NCI-H1092 treated with DMSO at 0.1 percent for 48 hours (cell line): ENCODE data around the gene FNDC1.

ENCODE experiments used
- DNase-seq: peaks from one replicate; lab custom pipeline; 2025; lab: John Stamatoyannopoulos, UW

Gene FNDC1

GRCh38 chr6:159309723-159310122 is 140.5 kb downstream of the FNDC1 start:
- no peak for DNase-seq

- no peak for DNase-seq
Observed at GRCh38 chr6:159311618-159312017, 142.4 kb downstream of the FNDC1 start.

DNA sequence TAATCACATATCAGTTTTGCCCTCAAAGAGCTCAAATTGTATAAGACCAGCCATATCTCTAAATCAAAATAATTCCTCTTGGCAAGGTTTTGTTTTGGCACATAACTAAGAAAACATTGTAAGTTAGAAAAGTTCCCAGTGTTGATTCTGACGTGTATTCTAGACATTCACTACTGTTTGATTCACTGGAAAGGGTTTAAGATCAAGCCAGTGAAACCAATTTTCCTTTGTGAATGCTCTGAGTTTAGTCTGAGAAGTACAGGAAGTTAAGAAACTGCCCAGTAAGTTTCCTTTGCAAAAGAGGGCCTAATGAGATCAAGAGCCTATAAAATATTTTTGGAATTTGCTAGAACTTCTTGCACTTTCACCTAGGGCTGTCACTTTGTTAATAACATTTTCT is 143.0 kb downstream of the FNDC1 start:
- no peak for DNase-seq

- no peak for DNase-seq
Observed at GRCh38 chr6:159313018-159313417, 143.8 kb downstream of the FNDC1 start.

DNA sequence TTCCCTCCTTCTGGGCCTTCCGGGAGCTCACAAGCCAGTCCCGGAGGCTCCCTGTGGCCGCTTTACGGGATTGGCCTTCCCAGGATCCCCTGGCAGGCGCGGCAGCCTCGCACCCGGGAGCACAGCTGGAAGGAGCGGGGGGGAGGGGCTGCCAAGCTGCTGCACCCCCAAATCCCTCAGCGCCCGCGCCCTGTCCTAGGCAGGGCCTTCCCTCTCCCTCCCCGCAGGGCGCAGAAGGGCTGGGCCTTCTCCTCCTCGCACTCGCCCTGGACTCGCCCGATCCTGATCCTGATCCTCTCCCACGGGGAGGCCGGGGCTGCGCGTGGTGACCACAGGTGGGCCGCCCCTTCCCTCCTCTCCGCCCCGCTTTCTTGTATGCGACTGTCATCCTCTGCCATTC is 146.4 kb downstream of the FNDC1 start:
- DNase-seq = no peak

DNA sequence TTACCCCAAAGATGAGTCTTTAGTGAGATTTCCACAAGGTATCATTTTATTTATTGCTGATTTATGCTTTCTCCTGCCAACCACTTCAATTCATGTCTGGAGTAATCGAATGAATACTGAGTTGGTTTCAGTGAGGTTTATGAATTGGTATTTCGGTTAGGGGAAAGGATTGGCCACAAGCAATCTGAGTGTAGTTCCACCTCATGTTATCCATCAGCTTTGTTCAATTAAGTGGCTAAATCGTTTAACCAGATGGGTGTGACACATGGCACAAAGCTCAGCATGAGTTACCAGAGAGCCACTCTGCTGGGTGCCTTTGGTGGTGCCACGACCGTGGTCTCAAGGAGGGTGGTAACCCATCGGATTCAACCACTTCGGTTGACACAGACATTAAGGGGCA is 148.2 kb downstream of the FNDC1 start:
- DNase-seq = no peak

GRCh38 chr6:159321267-159321666 is 152.1 kb downstream of the FNDC1 start:
- DNase-seq = no peak
